Panc1 (cell line): Measurements from ENCODE around the gene BCAS3.

Source experiments
- CTCF ChIP-seq: fragments of 450-650 bp; IDR thresholded peaks from 2 replicates; pipeline ENCODE4 v1.5.1; 2017; ENCODE audit warnings: mild to moderate bottlenecking
- POLR2AphosphoS5 ChIP-seq: IDR thresholded peaks from 2 replicates; pipeline ENCODE4 v1.6.1; 2012; ENCODE audit warnings: mild to moderate bottlenecking, low read depth, low read length, moderate library complexity
- REST ChIP-seq, 2 experiments: IDR thresholded peaks; 2 replicates each; pipeline ENCODE4 v1.6.1; 2011 to 2012; ENCODE audit warnings: low read depth in 2 of 2, control low read depth in 1 of 2, low read length in 1 of 2, mild to moderate bottlenecking in 1 of 2, moderate library complexity in 1 of 2; ENCODE audit not compliant: insufficient read depth in 1 of 2
- SIN3A ChIP-seq: IDR thresholded peaks from 2 replicates; pipeline ENCODE4 v1.6.1; 2012; ENCODE audit warnings: low read depth, mild to moderate bottlenecking, low read length, moderate library complexity, borderline replicate concordance; ENCODE audit not compliant: insufficient read depth

GRCh38 chr17:61149106-61149825, 471.6 kb downstream of the BCAS3 start:
- no peak for TF ChIP-seq POLR2AphosphoS5
- no peak for TF ChIP-seq CTCF
- TF ChIP-seq REST (IDR thresholded peaks at IDR 0.05; ENCODE audit: insufficient read depth in 1 of 2, low read depth in 2 of 2, low read length in 1 of 2) = no peak
- no peak for TF ChIP-seq SIN3A
